MM.1S (cell line): ENCODE results near the gene TEX44.

Experiments
- EZH2 ChIP-seq: fragments of 300-600 bp; sonication (generic); optimal IDR thresholded peaks from 2 replicates; pipeline ENCODE3; 2017; ENCODE audit warnings: low read depth, mild to moderate bottlenecking, antibody characterized with exemption, low read length, mixed read lengths
- EZH2phosphoT487 ChIP-seq: fragments of 300-600 bp; sonication (generic); IDR thresholded peaks from 2 replicates; pipeline ENCODE4 v1.6.1; 2018; ENCODE audit warnings: antibody characterized with exemption, low read length

- TF ChIP-seq EZH2 (no peak), EZH2phosphoT487 (no peak)
These were observed at the start of gene TEX44 for GRCh38 chr2:231592636-231593145.
